HG02884 (cell line): ENCODE results near the gene TSPAN18.

Source experiments
- ATAC-seq: cut with Tn5 transposase; IDR thresholded peaks from one replicate; pipeline ENCODE4 v1.9.1; 2021; ENCODE audit warnings: mild to moderate bottlenecking, moderate library complexity; ENCODE audit not compliant: unreplicated experiment

Gene TSPAN18

GRCh38 chr11:44736791-44737190 lies 10.0 kb downstream of the TSPAN18 start:
- no peak for ATAC-seq

- no peak for ATAC-seq
Measured at GRCh38 chr11:44737245-44738085, 10.7 kb downstream of the TSPAN18 start.

- ATAC-seq: no peak
Measured at GRCh38 chr11:44738791-44739190, 12.0 kb downstream of the TSPAN18 start.

GRCh38 chr11:44740967-44741366 lies 14.2 kb downstream of the TSPAN18 start:
- ATAC-seq: no peak

- ATAC-seq: no peak
Measured at GRCh38 chr11:44741976-44742375, 15.2 kb downstream of the TSPAN18 start.

GRCh38 chr11:44742508-44743246 lies 15.9 kb downstream of the TSPAN18 start:
- no peak for ATAC-seq

- no peak for ATAC-seq
Measured at GRCh38 chr11:44743326-44743725, 16.6 kb downstream of the TSPAN18 start.

GRCh38 chr11:44743959-44744557 lies 17.3 kb downstream of the TSPAN18 start:
- ATAC-seq: no peak

GRCh38 chr11:44746894-44747293 lies 20.1 kb downstream of the TSPAN18 start:
- no peak for ATAC-seq

- no peak for ATAC-seq
Measured at GRCh38 chr11:44747316-44747715, 20.6 kb downstream of the TSPAN18 start.

- no peak for ATAC-seq
Measured at GRCh38 chr11:44747836-44748235, 21.1 kb downstream of the TSPAN18 start.

GRCh38 chr11:44748606-44749005 lies 21.8 kb downstream of the TSPAN18 start:
- no peak for ATAC-seq

- no peak for ATAC-seq
Measured at GRCh38 chr11:44749189-44749588, 22.4 kb downstream of the TSPAN18 start.

GRCh38 chr11:44750551-44751465 lies 24.0 kb downstream of the TSPAN18 start:
- ATAC-seq: no peak

- no peak for ATAC-seq
Measured at GRCh38 chr11:44752300-44752699, 25.5 kb downstream of the TSPAN18 start.

GRCh38 chr11:44752713-44753112 lies 26.0 kb downstream of the TSPAN18 start:
- no peak for ATAC-seq

- no peak for ATAC-seq
Measured at GRCh38 chr11:44753961-44754645, 27.3 kb downstream of the TSPAN18 start.

GRCh38 chr11:44754876-44755555 lies 28.3 kb downstream of the TSPAN18 start:
- ATAC-seq: no peak
